ENCODE data around the gene SENP3.

Gene SENP3

GRCh38 chr17:7570351-7570750, 8.6 kb downstream of the SENP3 start:
- DNase-seq, result no peak
- no peak overlapping the region for H3K27ac ChIP-seq
- no peak overlapping the region for H3K4me3 ChIP-seq (ENCODE audit: low read depth, low read length)
- no peaks in the 10 kb centered on the region for H3K9me3 ChIP-seq (ENCODE audit: severe bottlenecking)
- no peaks in the 10 kb centered on the region for H3K27me3 ChIP-seq (ENCODE audit: insufficient read depth, low read depth, severe bottlenecking)
- H3K36me3 ChIP-seq, result peaks cover 72% of the 10 kb centered on the region
- TF ChIP-seq, protein P1, sequence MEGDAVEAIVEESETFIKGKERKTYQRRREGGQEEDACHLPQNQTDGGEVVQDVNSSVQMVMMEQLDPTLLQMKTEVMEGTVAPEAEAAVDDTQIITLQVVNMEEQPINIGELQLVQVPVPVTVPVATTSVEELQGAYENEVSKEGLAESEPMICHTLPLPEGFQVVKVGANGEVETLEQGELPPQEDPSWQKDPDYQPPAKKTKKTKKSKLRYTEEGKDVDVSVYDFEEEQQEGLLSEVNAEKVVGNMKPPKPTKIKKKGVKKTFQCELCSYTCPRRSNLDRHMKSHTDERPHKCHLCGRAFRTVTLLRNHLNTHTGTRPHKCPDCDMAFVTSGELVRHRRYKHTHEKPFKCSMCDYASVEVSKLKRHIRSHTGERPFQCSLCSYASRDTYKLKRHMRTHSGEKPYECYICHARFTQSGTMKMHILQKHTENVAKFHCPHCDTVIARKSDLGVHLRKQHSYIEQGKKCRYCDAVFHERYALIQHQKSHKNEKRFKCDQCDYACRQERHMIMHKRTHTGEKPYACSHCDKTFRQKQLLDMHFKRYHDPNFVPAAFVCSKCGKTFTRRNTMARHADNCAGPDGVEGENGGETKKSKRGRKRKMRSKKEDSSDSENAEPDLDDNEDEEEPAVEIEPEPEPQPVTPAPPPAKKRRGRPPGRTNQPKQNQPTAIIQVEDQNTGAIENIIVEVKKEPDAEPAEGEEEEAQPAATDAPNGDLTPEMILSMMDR (IDR thresholded peaks at IDR 0.05; ENCODE audit: low read depth, low read length), result no peak

GRCh38 chr17:7572338-7572587, 10.5 kb downstream of the SENP3 start:
- Histone ChIP-seq H3K27ac (peak overlapping the region; percentile 83), H3K9me3 (ENCODE audit: severe bottlenecking) (no peaks in the 10 kb centered on the region), H3K4me3 (ENCODE audit: low read depth, low read length) (peak overlapping the region; percentile 55), H3K27me3 (ENCODE audit: insufficient read depth, low read depth, severe bottlenecking) (no peaks in the 10 kb centered on the region), H3K36me3 (peaks cover 78% of the 10 kb centered on the region)
- TF ChIP-seq, protein P1 (IDR thresholded peaks at IDR 0.05; ENCODE audit: low read depth, low read length), result no peak
- DNase-seq, result no peak

GRCh38 chr17:7572588-7573323, 11.0 kb downstream of the SENP3 start:
- Histone ChIP-seq H3K27me3 (ENCODE audit: insufficient read depth, low read depth, severe bottlenecking) (no peaks in the 10 kb centered on the region), H3K9me3 (ENCODE audit: severe bottlenecking) (no peaks in the 10 kb centered on the region), H3K36me3 (peaks cover 78% of the 10 kb centered on the region), H3K27ac (peak overlapping the region; percentile 98), H3K4me3 (ENCODE audit: low read depth, low read length) (peak overlapping the region; percentile 94)
- TF ChIP-seq, protein P1 (IDR thresholded peaks at IDR 0.05; ENCODE audit: low read depth, low read length), result no peak
- peak; percentile 99 for DNase-seq

DNA sequence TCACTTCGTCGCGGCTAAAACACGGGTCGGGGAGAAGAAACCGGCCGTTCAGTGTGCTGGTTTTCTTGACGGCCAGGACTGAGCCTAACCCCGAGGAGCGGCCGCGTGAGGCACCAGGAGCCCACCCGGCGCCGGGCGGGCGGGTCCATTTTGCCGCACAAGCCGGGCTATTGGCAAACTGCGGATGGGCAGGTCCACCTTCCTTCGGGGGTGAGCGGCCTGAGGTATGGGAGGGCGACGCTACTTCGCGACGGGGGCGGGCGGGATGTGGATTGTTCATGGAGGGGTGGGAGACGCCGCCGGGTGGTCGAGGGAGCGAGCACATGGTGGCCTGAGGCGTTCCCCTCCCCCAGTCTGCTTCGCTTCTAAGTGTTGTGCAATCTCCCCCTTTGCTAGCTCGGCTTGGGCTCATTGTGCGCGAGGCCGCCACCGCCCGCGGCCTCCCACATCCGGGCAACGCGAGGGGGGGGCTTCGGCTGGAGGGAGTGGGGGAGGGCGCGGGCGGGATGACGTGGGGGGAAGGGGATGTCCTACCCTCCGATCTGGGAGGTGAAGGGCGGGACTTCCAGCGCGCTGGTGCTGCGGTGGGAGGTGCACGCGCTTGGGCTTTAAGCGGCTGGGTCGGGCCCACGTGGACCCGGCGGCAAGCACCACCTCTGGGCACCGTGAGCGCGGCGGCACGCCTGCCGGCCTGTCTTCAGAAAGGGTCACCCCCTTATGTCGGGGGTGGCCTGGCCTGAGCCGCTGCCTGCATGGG, 11.8 kb downstream of the SENP3 start:
- H3K9me3 ChIP-seq (ENCODE audit: severe bottlenecking), result no peaks in the 10 kb centered on the region
- DNase-seq, result peak; percentile 89
- H3K27me3 ChIP-seq (ENCODE audit: insufficient read depth, low read depth, severe bottlenecking), result no peaks in the 10 kb centered on the region
- peak overlapping the region; percentile 94 for H3K4me3 ChIP-seq (ENCODE audit: low read depth, low read length)
- peak overlapping the region; percentile 98 for H3K27ac ChIP-seq
- TF ChIP-seq, protein P1 (IDR thresholded peaks at IDR 0.05; ENCODE audit: low read depth, low read length), result no peak
- H3K36me3 ChIP-seq, result peaks cover 84% of the 10 kb centered on the region

DNA sequence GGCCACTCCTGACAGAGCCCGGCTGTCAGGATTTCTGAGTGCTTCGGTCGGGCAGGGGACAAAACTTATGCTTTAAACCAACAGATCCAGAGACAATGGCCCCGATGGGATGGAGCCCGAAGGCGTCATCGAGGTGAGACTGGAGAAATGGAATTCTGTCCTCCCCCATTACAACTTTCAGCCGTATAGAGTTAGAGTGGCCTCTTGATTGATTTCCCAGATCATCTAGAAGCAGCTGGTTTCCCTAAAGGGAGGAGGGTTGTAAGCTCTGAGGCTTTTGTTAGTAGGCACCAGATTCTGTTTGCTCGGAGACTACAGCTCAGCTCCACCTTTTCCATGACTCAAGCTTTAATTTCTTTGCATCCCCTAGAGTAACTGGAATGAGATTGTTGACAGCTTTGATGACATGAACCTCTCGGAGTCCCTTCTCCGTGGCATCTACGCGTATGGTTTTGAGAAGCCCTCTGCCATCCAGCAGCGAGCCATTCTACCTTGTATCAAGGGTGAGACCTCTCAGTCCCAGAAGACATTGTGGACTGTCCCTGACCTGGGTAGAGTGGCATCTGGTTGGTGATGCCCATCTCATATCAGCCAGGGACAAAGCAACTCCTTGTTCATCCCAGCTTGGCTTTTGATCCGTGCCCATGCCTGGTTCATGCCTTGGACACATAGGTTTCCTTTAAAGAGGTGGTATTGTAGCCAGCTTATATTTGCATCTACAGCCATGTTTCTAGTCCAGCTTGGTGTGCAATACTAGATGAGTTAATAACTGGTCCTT, 12.6 kb downstream of the SENP3 start:
- TF ChIP-seq, protein P1 (IDR thresholded peaks at IDR 0.05; ENCODE audit: low read depth, low read length), result no peak
- no peak for DNase-seq
- Histone ChIP-seq H3K36me3 (peaks cover 86% of the 10 kb centered on the region), H3K27ac (peak overlapping the region; percentile 98), H3K27me3 (ENCODE audit: insufficient read depth, low read depth, severe bottlenecking) (no peaks in the 10 kb centered on the region), H3K4me3 (ENCODE audit: low read depth, low read length) (peak overlapping the region; percentile 94), H3K9me3 (ENCODE audit: severe bottlenecking) (no peaks in the 10 kb centered on the region)

Data from WERI-Rb-1 (cell line).